NB4 (cell line): ENCODE results near the gene LMCD1.
A peak's percentile ranks its signal among the peaks of the same experiment; 100 is the strongest.

ENCODE experiments used
- DNase-seq: peaks from one replicate; pipeline ENCODE4 v3.0.0; 2010; ENCODE audit warnings: low read depth
- H3K4me3 ChIP-seq: one replicate; pipeline ENCODE4 v1.5.1; 2011; ENCODE audit warnings: mild to moderate bottlenecking, low read depth, low read length, moderate library complexity
- CTCF ChIP-seq: IDR thresholded peaks from one replicate; pipeline ENCODE4 v1.5.1; 2012; ENCODE audit warnings: low read depth, low read length
- MAX ChIP-seq: IDR thresholded peaks from 2 replicates; pipeline ENCODE4 v1.6.1; 2011; ENCODE audit warnings: low read depth, low read length
- MYC ChIP-seq: IDR thresholded peaks from 2 replicates; pipeline ENCODE4 v1.6.1; 2011; ENCODE audit warnings: low read depth, low read length
- POLR2A ChIP-seq: IDR thresholded peaks from 2 replicates; pipeline ENCODE4 v1.6.1; 2011; ENCODE audit warnings: mild to moderate bottlenecking; ENCODE audit not compliant: insufficient read length; ENCODE audit errors: extremely low read depth

Gene LMCD1

GRCh38 chr3:8622873-8623691, 121.5 kb downstream of the LMCD1 start:
- no peak overlapping the region for H3K4me3 ChIP-seq
- peak; percentile 62 for DNase-seq

GRCh38 chr3:8623741-8624140, 122.1 kb downstream of the LMCD1 start:
- no peak overlapping the region for H3K4me3 ChIP-seq
- TF ChIP-seq MAX (no peak), CTCF (no peak), POLR2A (no peak), MYC (no peak)
- DNase-seq, result no peak

More at GRCh38 chr3:8622873-8623691, 121.5 kb downstream of the LMCD1 start:
- peak; percentile 70 for TF ChIP-seq CTCF
- no peak for TF ChIP-seq MYC
- TF ChIP-seq POLR2A, result no peak
- TF ChIP-seq MAX, result no peak
